ENCODE measurements around the gene IL17RA. TPM values are rescaled to one million over a fixed set of nuclear protein-coding genes. Genes with fewer than 3 reads are reported as not detected.
A peak's percentile ranks its signal among the peaks of the same experiment; 100 is the strongest.

Gene IL17RA
- total RNA-seq, 1 donor from 2014 or later: 11.6 TPM

GRCh38 chr22:17158176-17158567 is 73.4 kb downstream of the IL17RA start:
- Mint-ChIP-seq H3K4me1 (ENCODE audit: low read depth) (peaks cover 22% of the 10 kb centered on the region), H3K4me3 (ENCODE audit: unreplicated experiment) (peak overlapping the region; percentile 86), H3K9me3 (ENCODE audit: low read depth) (no peaks in the 10 kb centered on the region), H3K27me3 (ENCODE audit: low read depth) (no peaks in the 10 kb centered on the region), H3K36me3 (ENCODE audit: low read depth) (no peaks in the 10 kb centered on the region), H3K27ac (ENCODE audit: unreplicated experiment) (peak overlapping the region; percentile 92)
- peak; percentile 20 for DNase-seq (ENCODE audit: low spot score)
- no peak for TF ChIP-seq CTCF (IDR thresholded peaks at IDR 0.05)

GRCh38 chr22:17158568-17159503 is 74.0 kb downstream of the IL17RA start, which contains the start of gene HDHD5:
Gene HDHD5, minus strand, starts transcription at chr22:17159277. Its CDS starts 26 bp downstream, at chr22:17159251.
- Mint-ChIP-seq H3K9me3 (ENCODE audit: low read depth) (no peaks in the 10 kb centered on the region), H3K36me3 (ENCODE audit: low read depth) (no peaks in the 10 kb centered on the region), H3K4me3 (ENCODE audit: unreplicated experiment) (peak within 1 kb of the TSS; percentile 86), H3K27me3 (ENCODE audit: low read depth) (no peaks in the 10 kb centered on the region), H3K4me1 (ENCODE audit: low read depth) (peaks cover 22% of the 10 kb centered on the region), H3K27ac (ENCODE audit: unreplicated experiment) (peak within 1 kb of the TSS; percentile 92)
- peak; percentile 95 for DNase-seq (ENCODE audit: low spot score)
- TF ChIP-seq CTCF (IDR thresholded peaks at IDR 0.05): peak; percentile 10

GRCh38 chr22:17159504-17159951 is 74.7 kb downstream of the IL17RA start:
- no peak for DNase-seq (ENCODE audit: low spot score)
- H3K36me3 Mint-ChIP-seq (ENCODE audit: low read depth): no peaks in the 10 kb centered on the region
- peak overlapping the region; percentile 86 for H3K4me3 Mint-ChIP-seq (ENCODE audit: unreplicated experiment)
- no peaks in the 10 kb centered on the region for H3K27me3 Mint-ChIP-seq (ENCODE audit: low read depth)
- peak overlapping the region; percentile 54 for H3K27ac Mint-ChIP-seq (ENCODE audit: unreplicated experiment)
- H3K9me3 Mint-ChIP-seq (ENCODE audit: low read depth): no peaks in the 10 kb centered on the region
- H3K4me1 Mint-ChIP-seq (ENCODE audit: low read depth): peaks cover 22% of the 10 kb centered on the region
- no peak for TF ChIP-seq CTCF (IDR thresholded peaks at IDR 0.05)

GRCh38 chr22:17161991-17162390 is 77.2 kb downstream of the IL17RA start:
- Mint-ChIP-seq H3K4me3 (ENCODE audit: unreplicated experiment) (no peak overlapping the region), H3K27me3 (ENCODE audit: low read depth) (no peaks in the 10 kb centered on the region), H3K36me3 (ENCODE audit: low read depth) (no peaks in the 10 kb centered on the region), H3K4me1 (ENCODE audit: low read depth) (peaks cover 14% of the 10 kb centered on the region), H3K9me3 (ENCODE audit: low read depth) (no peaks in the 10 kb centered on the region), H3K27ac (ENCODE audit: unreplicated experiment) (no peak overlapping the region)
- no peak for DNase-seq (ENCODE audit: low spot score)
- no peak for TF ChIP-seq CTCF (IDR thresholded peaks at IDR 0.05)

GRCh38 chr22:17162731-17163130 is 77.9 kb downstream of the IL17RA start:
- TF ChIP-seq CTCF (IDR thresholded peaks at IDR 0.05): no peak
- H3K36me3 Mint-ChIP-seq (ENCODE audit: low read depth): no peaks in the 10 kb centered on the region
- H3K27ac Mint-ChIP-seq (ENCODE audit: unreplicated experiment): no peak overlapping the region
- peaks cover 13% of the 10 kb centered on the region for H3K4me1 Mint-ChIP-seq (ENCODE audit: low read depth)
- no peak overlapping the region for H3K4me3 Mint-ChIP-seq (ENCODE audit: unreplicated experiment)
- H3K27me3 Mint-ChIP-seq (ENCODE audit: low read depth): no peaks in the 10 kb centered on the region
- H3K9me3 Mint-ChIP-seq (ENCODE audit: low read depth): no peaks in the 10 kb centered on the region
- DNase-seq (ENCODE audit: low spot score): no peak
